DND-41 (cell line): Measurements from ENCODE around the gene POLN.

Experiments used
- CTCF ChIP-seq: IDR thresholded peaks from 2 replicates; pipeline ENCODE4 v1.5.1; 2012; ENCODE audit warnings: borderline replicate concordance, low read length, moderate library complexity, mild to moderate bottlenecking; ENCODE audit not compliant: poor library complexity, severe bottlenecking; ENCODE audit errors: extremely low read depth
- EZH2 ChIP-seq: IDR thresholded peaks from 3 replicates; pipeline ENCODE4 v1.6.1; 2012; ENCODE audit warnings: borderline replicate concordance, low read depth, mild to moderate bottlenecking, moderate library complexity, low read length, inconsistent platforms; ENCODE audit not compliant: severe bottlenecking

- TF ChIP-seq EZH2, result no peak
- TF ChIP-seq CTCF, result no peak
Observed at GRCh38 chr4:2116687-2117400, 125.1 kb downstream of the POLN start.
